OCI-LY7 (cell line): ENCODE measurements around the gene SORCS1.

ENCODE experiments used
- EZH2phosphoT487 ChIP-seq: fragments of 200-600 bp; sonication (generic); IDR thresholded peaks from 2 replicates; pipeline ENCODE4 v1.6.1; 2018; ENCODE audit warnings: low read depth, borderline replicate concordance, mild to moderate bottlenecking, mixed run types, antibody characterized with exemption, low read length, moderate library complexity, mixed read lengths
- TF ChIP-seq, protein P1 (sequence below): fragments of 200-600 bp; sonication (generic); conservative IDR thresholded peaks from 2 replicates; pipeline ENCODE4 v1.5.1; 2014; ENCODE audit warnings: mild to moderate bottlenecking, antibody characterized with exemption, low read length, moderate library complexity, mixed read lengths

GRCh38 chr10:107054469-107055156 lies 109.9 kb downstream of the SORCS1 start:
- TF ChIP-seq, protein P1, sequence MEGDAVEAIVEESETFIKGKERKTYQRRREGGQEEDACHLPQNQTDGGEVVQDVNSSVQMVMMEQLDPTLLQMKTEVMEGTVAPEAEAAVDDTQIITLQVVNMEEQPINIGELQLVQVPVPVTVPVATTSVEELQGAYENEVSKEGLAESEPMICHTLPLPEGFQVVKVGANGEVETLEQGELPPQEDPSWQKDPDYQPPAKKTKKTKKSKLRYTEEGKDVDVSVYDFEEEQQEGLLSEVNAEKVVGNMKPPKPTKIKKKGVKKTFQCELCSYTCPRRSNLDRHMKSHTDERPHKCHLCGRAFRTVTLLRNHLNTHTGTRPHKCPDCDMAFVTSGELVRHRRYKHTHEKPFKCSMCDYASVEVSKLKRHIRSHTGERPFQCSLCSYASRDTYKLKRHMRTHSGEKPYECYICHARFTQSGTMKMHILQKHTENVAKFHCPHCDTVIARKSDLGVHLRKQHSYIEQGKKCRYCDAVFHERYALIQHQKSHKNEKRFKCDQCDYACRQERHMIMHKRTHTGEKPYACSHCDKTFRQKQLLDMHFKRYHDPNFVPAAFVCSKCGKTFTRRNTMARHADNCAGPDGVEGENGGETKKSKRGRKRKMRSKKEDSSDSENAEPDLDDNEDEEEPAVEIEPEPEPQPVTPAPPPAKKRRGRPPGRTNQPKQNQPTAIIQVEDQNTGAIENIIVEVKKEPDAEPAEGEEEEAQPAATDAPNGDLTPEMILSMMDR, result no peak
- TF ChIP-seq EZH2phosphoT487, result no peak
